ENCODE data around the gene RNASE12. TPM values are rescaled to one million over a fixed set of nuclear protein-coding genes. Genes with fewer than 3 reads are reported as not detected.
A peak's percentile ranks its signal among the peaks of the same experiment; 100 is the strongest.

The RNASE12 gene
- total and polyA plus RNA-seq, 9 of the 15 experiments (the other 6 are each of a cell fraction or from before 2014, with no cell fraction given): 0.24 TPM; not detected in 8

DNA sequence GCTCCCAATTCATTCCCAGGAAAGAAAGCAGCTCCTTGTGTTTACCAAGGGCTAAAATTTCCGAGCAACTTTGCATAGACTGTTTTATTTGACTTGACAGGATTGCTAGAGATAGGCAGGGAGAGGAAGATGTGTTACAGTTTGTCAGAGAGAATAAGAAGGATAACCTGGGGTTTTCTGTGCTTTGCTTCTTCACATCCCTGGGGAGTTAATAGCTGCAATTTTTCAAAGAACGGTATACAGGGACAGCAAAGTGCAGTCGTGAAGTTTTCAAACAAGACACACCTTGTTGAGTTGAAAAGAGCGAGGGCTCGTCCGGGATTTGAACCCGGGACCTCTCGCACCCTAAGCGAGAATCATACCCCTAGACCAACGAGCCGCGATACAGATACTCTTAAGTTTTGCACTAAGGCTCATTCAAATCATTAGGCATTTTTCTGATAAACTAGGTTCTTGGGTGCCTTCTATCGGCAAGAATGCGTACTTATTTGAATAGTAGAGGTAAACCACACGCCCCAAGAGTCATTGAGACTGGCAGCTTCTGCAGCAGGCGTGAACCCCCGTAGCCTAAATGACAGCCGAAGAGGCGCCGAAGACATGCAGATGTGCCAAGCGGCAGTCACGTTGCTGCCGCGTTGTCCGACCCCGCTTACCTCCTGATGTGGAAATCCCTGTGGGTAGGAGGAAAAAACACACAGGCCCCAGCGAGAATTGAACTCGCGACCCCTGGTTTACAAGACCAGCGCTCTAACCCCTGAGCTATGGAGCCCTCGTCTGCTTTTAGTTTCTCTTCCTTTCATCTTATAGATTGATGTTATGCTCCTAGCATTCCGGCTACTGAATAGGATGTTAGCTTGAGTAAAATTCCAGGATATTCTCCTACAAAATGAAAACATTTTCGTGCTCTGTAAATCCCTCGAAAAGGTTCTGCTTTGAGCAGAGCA, 22.2 kb upstream of the RNASE12 start (continued):
- TF ChIP-seq, protein P1, sequence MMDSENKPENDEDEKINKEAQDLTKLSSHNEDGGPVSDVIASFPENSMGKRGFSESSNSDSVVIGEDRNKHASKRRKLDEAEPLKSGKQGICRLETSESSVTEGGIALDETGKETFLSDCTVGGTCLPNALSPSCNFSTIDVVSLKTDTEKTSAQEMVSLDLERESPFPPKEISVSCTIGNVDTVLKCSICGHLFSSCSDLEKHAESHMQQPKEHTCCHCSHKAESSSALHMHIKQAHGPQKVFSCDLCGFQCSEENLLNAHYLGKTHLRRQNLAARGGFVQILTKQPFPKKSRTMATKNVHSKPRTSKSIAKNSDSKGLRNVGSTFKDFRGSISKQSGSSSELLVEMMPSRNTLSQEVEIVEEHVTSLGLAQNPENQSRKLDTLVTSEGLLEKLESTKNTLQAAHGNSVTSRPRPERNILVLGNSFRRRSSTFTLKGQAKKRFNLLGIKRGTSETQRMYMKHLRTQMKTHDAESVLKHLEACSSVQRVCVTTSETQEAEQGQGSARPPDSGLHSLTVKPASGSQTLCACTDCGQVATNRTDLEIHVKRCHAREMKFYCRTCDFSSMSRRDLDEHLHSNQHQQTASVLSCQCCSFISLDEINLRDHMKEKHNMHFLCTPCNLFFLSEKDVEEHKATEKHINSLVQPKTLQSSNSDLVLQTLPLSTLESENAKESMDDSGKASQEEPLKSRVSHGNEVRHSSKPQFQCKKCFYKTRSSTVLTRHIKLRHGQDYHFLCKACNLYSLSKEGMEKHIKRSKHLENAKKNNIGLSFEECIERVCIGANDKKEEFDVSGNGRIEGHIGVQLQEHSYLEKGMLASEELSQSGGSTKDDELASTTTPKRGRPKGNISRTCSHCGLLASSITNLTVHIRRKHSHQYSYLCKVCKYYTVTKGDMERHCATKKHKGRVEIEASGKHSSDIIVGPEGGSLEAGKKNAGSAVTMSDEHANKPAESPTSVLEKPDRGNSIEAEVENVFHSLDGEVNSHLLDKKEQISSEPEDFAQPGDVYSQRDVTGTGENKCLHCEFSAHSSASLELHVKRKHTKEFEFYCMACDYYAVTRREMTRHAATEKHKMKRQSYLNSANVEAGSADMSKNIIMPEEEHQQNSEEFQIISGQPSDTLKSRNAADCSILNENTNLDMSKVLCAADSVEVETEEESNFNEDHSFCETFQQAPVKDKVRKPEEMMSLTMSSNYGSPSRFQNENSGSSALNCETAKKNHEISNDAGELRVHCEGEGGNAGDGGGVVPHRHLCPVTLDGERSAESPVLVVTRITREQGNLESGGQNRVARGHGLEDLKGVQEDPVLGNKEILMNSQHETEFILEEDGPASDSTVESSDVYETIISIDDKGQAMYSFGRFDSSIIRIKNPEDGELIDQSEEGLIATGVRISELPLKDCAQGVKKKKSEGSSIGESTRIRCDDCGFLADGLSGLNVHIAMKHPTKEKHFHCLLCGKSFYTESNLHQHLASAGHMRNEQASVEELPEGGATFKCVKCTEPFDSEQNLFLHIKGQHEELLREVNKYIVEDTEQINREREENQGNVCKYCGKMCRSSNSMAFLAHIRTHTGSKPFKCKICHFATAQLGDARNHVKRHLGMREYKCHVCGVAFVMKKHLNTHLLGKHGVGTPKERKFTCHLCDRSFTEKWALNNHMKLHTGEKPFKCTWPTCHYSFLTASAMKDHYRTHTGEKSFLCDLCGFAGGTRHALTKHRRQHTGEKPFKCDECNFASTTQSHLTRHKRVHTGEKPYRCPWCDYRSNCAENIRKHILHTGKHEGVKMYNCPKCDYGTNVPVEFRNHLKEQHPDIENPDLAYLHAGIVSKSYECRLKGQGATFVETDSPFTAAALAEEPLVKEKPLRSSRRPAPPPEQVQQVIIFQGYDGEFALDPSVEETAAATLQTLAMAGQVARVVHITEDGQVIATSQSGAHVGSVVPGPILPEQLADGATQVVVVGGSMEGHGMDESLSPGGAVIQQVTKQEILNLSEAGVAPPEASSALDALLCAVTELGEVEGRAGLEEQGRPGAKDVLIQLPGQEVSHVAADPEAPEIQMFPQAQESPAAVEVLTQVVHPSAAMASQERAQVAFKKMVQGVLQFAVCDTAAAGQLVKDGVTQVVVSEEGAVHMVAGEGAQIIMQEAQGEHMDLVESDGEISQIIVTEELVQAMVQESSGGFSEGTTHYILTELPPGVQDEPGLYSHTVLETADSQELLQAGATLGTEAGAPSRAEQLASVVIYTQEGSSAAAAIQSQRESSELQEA (IDR thresholded peaks at IDR 0.05; ENCODE audit: low read depth): peak; percentile 66
- TF ChIP-seq ZNF134 (CRISPR knock-in tag; conservative IDR thresholded peaks at IDR 0.05): no peak
- peak; percentile 37 to 81; a peak in 2 of 4 replicates for TF ChIP-seq MAZ (CRISPR knock-in tag; conservative IDR thresholded peaks at IDR 0.05 in 1 of 2, IDR thresholded peaks at IDR 0.05 in 1 of 2)
- TF ChIP-seq SNIP1 (IDR thresholded peaks at IDR 0.05; ENCODE audit: low read depth): no peak
- TF ChIP-seq, protein P2, sequence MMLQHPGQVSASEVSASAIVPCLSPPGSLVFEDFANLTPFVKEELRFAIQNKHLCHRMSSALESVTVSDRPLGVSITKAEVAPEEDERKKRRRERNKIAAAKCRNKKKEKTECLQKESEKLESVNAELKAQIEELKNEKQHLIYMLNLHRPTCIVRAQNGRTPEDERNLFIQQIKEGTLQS (IDR thresholded peaks at IDR 0.05): no peak
- TF ChIP-seq, protein P2 (CRISPR knock-in tag; conservative IDR thresholded peaks at IDR 0.05): no peak
- TF ChIP-seq ZNF384 (IDR thresholded peaks at IDR 0.05; ENCODE audit: low read depth, low read length): no peak
- TF ChIP-seq U2AF2 (optimal IDR thresholded peaks at IDR 0.05; ENCODE audit: low read depth, low read length): no peak
- TF ChIP-seq GABPB2 (CRISPR knock-in tag; conservative IDR thresholded peaks at IDR 0.05): no peak
- TF ChIP-seq MCM3 (IDR thresholded peaks at IDR 0.05): no peak
- peak; percentile 29 to 76; a peak in 3 of 4 replicates for TF ChIP-seq FOXK2 (conservative IDR thresholded peaks at IDR 0.05 in 1 of 2, IDR thresholded peaks at IDR 0.05 in 1 of 2; ENCODE audit: low read depth in 2 of 2)
- TF ChIP-seq, protein P3, sequence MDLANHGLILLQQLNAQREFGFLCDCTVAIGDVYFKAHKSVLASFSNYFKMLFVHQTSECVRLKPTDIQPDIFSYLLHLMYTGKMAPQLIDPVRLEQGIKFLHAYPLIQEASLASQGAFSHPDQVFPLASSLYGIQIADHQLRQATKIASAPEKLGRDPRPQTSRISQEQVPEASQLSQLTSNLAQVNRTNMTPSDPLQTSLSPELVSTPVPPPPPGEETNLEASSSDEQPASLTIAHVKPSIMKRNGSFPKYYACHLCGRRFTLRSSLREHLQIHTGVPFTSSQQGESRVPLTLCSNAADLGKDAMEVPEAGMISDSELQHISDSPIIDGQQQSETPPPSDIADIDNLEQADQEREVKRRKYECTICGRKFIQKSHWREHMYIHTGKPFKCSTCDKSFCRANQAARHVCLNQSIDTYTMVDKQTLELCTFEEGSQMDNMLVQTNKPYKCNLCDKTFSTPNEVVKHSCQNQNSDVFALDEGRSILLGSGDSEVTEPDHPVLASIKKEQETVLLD (IDR thresholded peaks at IDR 0.05): peak; percentile 54; the same call in 1 of the 2 replicates
- TF ChIP-seq ZSCAN29 (IDR thresholded peaks at IDR 0.05): peak; percentile 63

Data from K562 (cell line).